ENCODE data around the gene PAPPA.

PAPPA gene

GRCh38 chr9:116436121-116436520 is 282.5 kb downstream of the PAPPA start:
- DNase-seq = no peak

- no peak for DNase-seq
Observed at GRCh38 chr9:116437411-116438370, 284.1 kb downstream of the PAPPA start.

GRCh38 chr9:116442528-116442927 is 288.9 kb downstream of the PAPPA start:
- no peak for DNase-seq

GRCh38 chr9:116447934-116448333 is 294.3 kb downstream of the PAPPA start:
- DNase-seq = no peak

GRCh38 chr9:116448431-116448830 is 294.8 kb downstream of the PAPPA start:
- DNase-seq = no peak

GRCh38 chr9:116449949-116450348 is 296.4 kb downstream of the PAPPA start:
- DNase-seq = no peak

GRCh38 chr9:116450378-116451139 is 297.0 kb downstream of the PAPPA start:
- no peak for DNase-seq

- DNase-seq = no peak
Observed at GRCh38 chr9:116451500-116452115, 298.0 kb downstream of the PAPPA start.
